ENCODE results near the gene PCNT.
"Not testable (repeated sequence)": the region's sequence is repeated elsewhere in the genome, so short reads cannot be mapped to it uniquely, and the experiment has no call there.

PCNT gene

DNA sequence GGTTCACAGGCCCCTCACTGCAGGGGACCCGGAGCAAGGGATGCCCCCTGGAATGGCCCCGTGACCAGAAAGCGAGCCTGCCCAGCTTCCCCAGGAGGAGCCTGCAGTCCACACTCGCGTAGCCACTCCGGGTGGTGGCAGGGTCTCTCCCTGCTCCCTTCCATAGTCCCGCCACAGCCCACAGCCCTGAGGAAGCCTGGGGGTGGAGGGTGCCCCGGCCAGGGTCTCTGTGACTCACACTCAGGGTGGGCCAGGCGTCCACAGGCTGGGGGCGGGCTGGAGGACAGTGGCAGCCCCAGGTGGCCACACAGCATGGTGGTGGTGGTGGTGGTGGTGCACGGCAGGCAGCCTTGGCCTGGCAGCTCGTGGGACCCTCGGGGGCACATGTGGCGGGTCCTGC, 22.2 kb upstream of the PCNT start:
- in situ Hi-C loops (cut with HindIII; ENCODE audit: low sequenced_read_pairs): no loop called here

GRCh38 chr21:46304437-46304836, 19.5 kb upstream of the PCNT start:
- in situ Hi-C loops (cut with HindIII; ENCODE audit: low sequenced_read_pairs): no loop called here

DNA sequence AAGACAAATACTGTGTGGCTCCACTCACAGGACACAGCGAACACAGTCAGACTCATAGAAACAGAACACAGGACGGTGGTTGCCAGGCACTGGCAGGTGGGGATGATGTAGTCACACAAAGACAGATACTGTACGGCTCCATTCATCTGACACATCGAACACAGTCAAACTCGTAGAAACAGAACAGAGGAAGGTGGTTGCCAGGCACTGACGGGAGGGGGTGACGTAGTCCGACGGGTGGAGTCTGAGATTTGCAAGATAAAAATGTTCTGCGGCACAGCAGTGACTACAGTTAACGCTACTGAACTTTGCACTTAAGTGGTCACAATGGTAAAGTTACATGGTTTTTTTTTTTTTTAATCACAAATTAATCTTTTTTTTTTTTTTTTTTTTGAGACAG, 19.0 kb upstream of the PCNT start:
- in situ Hi-C loops (cut with HindIII; ENCODE audit: low sequenced_read_pairs): no loop called here

DNA sequence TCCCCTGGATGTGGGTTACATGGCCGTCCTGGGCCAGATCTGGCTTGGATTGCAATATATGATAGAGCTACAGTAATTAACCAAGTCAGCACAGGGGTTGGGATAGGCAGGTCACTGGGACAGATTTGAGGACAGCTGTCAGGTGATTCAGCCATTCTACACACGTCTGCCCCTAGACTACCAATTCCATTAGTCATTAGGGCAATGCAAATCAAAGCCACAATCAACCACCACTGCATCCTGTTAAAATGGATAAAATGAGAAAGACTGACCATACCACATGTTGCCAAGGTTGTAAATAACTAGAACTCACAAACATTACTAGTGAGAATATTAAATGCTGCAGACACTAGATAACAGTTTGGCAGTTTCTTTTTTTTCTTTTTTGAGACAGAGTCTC, 16.3 kb upstream of the PCNT start:
- in situ Hi-C loops (cut with HindIII; ENCODE audit: low sequenced_read_pairs): no loop called here

- in situ Hi-C loops (cut with HindIII; ENCODE audit: low sequenced_read_pairs): no loop called here
Measured at GRCh38 chr21:46308431-46308830, 15.5 kb upstream of the PCNT start.

DNA sequence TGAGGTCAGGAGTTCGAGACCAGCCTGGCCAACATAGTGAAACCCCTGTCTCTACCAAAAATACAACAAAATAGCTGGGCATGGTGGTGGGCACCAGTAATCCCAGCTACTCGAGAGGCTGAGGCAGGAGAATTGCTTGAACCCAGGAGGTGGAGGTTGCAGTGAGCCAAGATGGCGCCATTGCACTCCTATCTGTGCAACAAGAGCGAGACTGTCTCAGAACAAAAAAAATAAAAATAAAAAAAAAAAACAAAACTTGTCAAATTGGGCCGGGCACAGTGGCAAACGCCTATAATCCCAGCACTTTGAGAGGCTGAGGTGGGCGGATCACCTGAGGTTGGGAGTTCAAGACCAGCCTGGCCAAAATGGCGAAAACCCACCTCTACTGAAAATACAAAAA, 13.7 kb upstream of the PCNT start:
- in situ Hi-C loops (cut with HindIII; ENCODE audit: low sequenced_read_pairs): not testable (repeated sequence)

DNA sequence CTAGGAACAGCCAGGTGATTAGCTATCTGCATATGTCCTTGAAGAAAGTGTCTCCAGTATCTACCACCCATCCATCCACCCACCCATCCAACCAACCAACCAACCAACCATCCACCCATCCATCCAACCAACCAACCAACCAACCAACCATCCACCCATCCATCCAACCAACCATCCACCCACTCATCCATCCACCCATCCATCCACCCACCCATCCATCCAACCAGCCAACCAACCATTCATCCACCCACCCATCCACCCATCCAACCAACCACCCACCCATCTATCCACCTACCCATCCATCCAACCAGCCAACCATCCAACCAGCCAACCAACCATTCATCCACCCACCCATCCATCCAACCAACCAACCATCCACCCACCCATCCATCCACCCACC, 12.4 kb upstream of the PCNT start:
- in situ Hi-C loops (cut with HindIII; ENCODE audit: low sequenced_read_pairs): no loop called here

DNA sequence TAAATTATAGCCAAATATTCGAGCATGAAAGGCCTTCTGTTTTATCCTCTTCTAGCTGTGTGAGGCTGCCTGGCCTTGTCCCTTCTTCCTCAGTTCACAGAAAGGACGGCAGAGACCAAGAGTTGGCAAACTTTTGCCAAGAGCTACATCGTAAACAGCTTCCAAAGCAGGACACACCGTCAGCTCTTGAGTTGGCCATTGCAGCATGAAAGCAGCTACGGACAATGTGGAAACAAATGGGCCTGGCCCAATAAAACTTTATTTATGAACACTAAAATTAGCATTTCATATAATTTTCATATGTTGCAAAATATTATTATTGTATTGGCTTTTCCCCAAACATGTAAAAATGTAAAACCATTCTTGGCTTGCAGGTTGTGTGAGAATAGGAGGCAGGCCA, 11.0 kb upstream of the PCNT start:
- in situ Hi-C loops (cut with HindIII; ENCODE audit: low sequenced_read_pairs): no loop called here

DNA sequence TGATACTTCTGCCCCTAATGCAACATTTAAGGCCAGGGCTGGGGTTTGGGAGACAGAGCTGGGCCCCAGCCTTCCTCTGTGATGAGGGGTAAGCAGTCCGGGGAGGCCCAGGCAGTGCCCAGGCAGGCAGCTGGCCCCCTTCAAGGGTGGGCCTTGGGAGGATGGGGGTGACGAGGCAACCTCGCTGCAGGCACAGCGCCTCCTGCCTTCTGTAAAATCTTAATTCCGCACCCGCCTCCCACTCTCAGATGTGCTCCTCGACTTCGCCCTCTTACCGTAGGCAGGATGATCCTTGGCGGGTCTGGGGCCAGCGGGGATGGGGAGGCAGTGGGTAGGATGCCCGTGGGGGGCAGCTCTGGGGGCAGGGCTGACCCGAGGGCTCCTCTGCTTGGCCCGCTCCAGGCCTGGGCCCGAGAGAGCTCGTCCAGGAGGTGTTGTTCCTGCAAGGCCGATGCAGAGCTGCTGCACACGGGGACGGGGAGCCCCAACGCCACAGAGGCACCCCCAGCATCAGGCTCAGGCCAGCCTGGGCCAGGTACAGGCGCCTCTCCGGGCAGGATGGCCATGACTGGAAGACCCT, 9.4 kb upstream of the PCNT start:
- in situ Hi-C loops (cut with HindIII; ENCODE audit: low sequenced_read_pairs): no loop called here

DNA sequence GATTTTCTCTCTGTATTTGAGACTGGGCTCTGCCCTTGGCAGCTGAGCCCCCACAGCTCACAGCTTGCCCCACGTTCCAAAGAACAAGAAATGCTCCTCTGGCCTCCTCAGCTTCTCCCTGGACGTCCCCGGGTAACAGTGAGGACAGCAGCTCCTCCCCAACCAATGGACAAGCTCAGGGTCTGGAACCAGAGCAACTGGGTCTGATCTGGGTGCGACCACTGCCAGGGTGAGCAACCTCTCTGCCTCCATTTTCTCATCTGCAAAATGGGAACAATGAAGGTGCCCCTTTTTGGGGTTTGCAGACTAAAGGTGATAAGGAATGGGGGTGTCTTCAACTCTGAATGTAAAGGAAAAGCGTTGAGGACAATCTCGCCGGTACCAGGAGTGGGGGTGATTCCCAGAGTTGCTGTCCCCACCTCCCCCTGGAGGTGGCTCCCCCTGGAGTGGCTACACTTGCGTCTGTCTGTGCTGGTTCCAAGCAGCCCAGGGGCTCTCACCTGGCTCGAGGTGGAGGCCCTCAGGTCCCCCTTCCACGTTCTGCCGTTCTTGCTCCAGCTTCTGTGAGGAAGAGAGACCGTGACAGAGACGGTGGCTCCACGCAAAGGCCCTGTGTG, 7.1 kb upstream of the PCNT start:
- in situ Hi-C loops (cut with HindIII; ENCODE audit: low sequenced_read_pairs): no loop called here

- in situ Hi-C loops (cut with HindIII; ENCODE audit: low sequenced_read_pairs): no loop called here
Measured at GRCh38 chr21:46317710-46318463, 6.1 kb upstream of the PCNT start.

- in situ Hi-C loops (cut with HindIII; ENCODE audit: low sequenced_read_pairs): no loop called here
Measured at GRCh38 chr21:46318464-46318845, 5.5 kb upstream of the PCNT start.

- in situ Hi-C loops (cut with HindIII; ENCODE audit: low sequenced_read_pairs): no loop called here
Measured at GRCh38 chr21:46319186-46319585, 4.8 kb upstream of the PCNT start.

DNA sequence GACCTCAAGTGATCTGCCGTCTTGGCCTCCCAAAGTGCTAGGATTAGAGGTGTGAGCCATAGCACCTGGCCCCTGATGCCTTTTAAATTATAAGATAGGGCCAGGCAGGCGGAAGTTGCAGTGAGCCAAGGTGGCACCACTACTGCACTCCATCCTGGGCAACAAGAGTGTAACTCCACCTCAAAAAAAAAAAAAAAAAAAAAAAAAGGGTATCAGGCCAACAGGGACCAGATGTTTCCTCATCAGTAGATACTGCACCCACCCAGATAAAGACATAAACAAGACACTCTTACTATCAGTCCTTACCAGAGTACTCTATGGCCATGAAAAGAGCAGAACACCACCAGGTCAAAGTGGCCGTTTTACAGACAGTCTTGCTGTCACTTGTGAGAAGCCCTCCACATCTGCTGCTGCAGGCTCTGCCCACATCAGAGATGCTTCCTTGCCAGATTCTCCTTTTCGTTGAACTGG, 3.6 kb upstream of the PCNT start:
- in situ Hi-C loops (cut with HindIII; ENCODE audit: low sequenced_read_pairs): no loop called here

DNA sequence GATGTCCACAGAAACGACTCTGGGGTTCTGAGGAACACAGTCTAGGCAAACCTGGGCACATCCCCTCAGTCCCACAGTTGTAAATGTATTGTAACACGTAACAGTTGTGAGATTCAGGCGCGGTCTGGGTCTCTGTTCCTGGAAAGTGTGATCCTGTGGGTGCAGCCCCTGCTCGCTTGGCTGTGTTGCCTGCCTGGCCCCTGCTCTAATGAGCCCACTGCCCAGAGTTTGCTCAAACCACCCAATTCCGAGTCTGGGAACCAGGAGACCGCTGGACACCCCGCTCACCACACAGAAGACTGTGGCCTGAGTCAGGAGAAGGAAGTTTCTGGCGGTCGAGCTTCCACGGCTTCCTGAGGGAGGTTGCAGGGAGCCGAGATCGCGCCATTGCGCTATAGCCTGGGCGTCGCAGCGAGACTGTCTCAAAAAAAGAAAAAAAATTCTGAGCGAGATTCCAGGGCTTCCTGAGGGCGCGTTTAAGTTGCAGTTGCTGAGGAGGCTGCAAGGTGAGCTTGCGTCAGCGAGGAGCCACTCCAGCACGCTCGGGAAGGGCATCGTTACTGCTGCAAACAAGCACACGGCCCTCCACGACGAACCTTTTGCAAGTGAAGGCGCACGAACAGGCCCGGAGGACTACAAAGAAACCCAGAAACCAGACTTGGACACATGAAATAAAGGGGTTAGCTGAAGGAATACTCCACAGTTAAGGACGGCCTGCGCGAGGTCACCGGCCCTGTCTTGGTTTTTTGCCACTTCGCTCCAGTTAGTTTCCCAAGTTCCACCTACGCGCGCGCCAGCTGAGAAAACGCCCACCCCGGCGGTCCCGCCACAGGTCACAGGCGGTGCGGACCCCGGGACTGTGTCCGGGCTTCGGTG, 1.4 kb upstream of the PCNT start:
- in situ Hi-C loops (cut with HindIII; ENCODE audit: low sequenced_read_pairs): no loop called here

DNA sequence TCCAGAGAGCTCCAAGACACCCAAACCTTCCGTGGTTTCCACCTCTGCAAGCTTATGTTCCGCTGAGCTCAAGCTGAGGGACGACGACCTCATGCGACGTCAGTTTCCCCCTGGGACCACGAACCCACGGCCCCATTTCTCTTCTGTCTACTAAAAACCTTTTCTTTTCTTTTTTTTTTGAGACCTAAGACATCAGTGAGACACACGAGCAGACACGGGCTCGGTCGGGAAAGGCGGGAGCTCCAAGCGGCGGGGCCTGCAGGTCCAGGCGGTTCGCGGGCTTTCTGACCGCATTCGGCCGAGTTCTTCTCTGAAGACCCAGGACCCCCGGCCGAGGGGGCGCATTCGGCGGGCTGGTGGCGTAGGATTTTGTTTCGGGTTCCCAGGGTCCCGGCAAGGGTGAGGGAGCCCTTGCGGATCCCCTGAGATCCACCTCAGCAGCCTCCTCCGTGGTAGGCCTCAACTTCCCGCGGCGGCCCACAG, 688 bp upstream of the PCNT start:
- in situ Hi-C loops (cut with HindIII; ENCODE audit: low sequenced_read_pairs): no loop called here

GRCh38 chr21:46324390-46325072, 575 bp downstream of the PCNT start:
- in situ Hi-C loops (cut with HindIII; ENCODE audit: low sequenced_read_pairs): no loop called here

DNA sequence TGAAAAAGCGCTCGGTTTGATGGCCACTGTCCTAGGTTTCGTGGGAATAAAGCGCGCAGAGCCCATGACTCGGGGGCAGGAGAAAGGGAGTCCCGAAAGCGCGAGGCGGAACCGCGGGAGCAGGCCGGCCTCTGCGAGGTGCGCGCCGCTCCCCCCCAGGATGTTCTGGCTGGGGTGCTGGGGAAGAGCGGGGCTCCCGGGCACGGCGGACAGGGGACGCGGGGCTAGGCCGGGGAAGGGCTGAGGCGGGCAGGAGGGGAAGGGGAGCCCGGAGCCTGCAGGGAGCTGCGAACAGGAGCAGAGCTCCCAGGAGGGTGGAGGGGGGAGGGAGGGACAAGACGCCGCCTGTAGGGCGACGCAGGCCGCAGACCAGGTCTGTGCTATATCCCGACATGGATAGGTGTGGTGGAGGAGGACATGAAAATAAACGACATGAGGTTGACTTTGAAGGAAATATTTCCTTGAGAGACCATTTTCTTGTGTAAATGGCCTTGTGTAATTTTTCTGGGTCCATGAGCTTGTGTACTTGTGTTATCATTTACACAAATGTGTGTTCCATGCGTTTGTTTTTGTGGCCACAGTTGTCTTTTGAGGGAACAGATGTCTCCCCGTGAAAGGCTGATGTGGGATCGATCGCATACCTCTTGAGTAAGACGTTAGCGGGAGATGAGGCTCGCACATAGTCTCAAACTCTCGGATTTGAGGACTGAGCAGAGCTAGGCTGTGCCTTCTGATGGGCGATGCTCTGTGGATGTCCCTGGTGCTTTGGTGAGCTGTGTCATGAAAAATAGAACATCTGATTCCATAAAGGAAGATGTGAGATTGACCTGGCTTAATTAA, 1.3 kb downstream of the PCNT start:
- in situ Hi-C loops (cut with HindIII; ENCODE audit: low sequenced_read_pairs): no loop called here

DNA sequence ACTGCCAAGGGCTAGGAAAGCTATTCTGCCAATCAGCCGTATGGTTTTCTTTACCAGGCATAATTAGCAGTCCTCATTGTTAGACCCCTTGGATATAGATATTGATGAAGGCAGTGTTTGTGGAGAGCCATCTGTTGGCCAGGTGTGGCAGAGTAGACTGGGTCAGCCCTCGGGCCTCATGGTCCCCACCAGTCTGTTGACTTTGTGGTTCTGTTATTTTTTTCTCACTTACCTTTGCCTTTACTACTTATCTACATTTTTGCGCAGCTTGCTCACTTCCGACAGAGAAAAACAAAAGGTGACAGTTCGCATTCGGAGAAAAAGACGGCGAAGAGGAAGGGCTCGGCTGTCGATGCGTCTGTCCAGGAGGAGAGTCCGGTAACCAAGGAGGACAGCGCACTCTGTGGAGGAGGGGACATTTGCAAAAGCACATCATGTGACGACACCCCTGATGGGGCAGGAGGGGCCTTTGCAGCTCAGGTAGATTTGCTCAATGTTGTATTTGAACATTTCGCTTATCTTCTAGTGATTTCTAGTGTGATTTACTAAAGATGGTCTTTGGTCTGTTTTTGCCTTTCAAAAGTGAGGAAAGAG, 2.3 kb downstream of the PCNT start:
- in situ Hi-C loops (cut with HindIII; ENCODE audit: low sequenced_read_pairs): no loop called here
